SK-MEL-5 (cell line): ENCODE data around the gene CITED2. TPM values are rescaled to one million over a fixed set of nuclear protein-coding genes. Genes with fewer than 3 reads are reported as not detected.

ENCODE experiments used
- DNase-seq: peaks from one replicate; pipeline ENCODE4 v3.0.0-alpha.2; 2016; ENCODE audit warnings: low read depth, low spot score
- in situ Hi-C: cut with HindIII; loops from 2 replicates; pipeline ENCODE4 v1.10.0; 2016; ENCODE audit warnings: low sequenced_read_pairs, high pct_unique_total_duplicates, low pct_unique_long_range_greater_than_20kb
- total RNA-seq: library from RNA; depleted of rRNA; stranded (reverse); fragments of >200 nt; shearing (Covaris generic); gene quantifications from 2 replicates; pipeline ENCODE4 v1.2.3, GENCODE V29; 2014

CITED2 gene
- total RNA-seq, 1 experiment from 2014 or later: 18.7 TPM

- DNase-seq: no peak
- in situ Hi-C loops: no loop called here
Observed at GRCh38 chr6:139346392-139346791, 28.1 kb downstream of the CITED2 start.

- DNase-seq: no peak
- in situ Hi-C loops: no loop called here
Observed at GRCh38 chr6:139344186-139344963, 30.1 kb downstream of the CITED2 start.

- in situ Hi-C loops: no loop called here
- DNase-seq: no peak
Observed at GRCh38 chr6:139343052-139343750, 31.2 kb downstream of the CITED2 start.

GRCh38 chr6:139341060-139341459 is 33.4 kb downstream of the CITED2 start:
- no peak for DNase-seq
- in situ Hi-C loops: no loop called here

GRCh38 chr6:139338795-139339194 is 35.7 kb downstream of the CITED2 start:
- in situ Hi-C loops: no loop called here
- DNase-seq: no peak

GRCh38 chr6:139337830-139338229 is 36.6 kb downstream of the CITED2 start:
- in situ Hi-C loops: no loop called here
- no peak for DNase-seq

- no peak for DNase-seq
- in situ Hi-C loops: no loop called here
Observed at GRCh38 chr6:139337001-139337400, 37.4 kb downstream of the CITED2 start.

- DNase-seq: no peak
- in situ Hi-C loops: no loop called here
Observed at GRCh38 chr6:139336488-139336887, 38.0 kb downstream of the CITED2 start.

- DNase-seq: no peak
- in situ Hi-C loops: no loop called here
Observed at GRCh38 chr6:139335447-139336210, 38.8 kb downstream of the CITED2 start.

GRCh38 chr6:139334806-139335446 is 39.5 kb downstream of the CITED2 start:
- no peak for DNase-seq
- in situ Hi-C loops: no loop called here

- in situ Hi-C loops: no loop called here
- no peak for DNase-seq
Observed at GRCh38 chr6:139330826-139331500, 43.5 kb downstream of the CITED2 start.

- in situ Hi-C loops: no loop called here
- peak; percentile 16 for DNase-seq
Observed at GRCh38 chr6:139330306-139330705, 44.1 kb downstream of the CITED2 start.

- in situ Hi-C loops: no loop called here
- no peak for DNase-seq
Observed at GRCh38 chr6:139329224-139329623, 45.2 kb downstream of the CITED2 start.

GRCh38 chr6:139327038-139327437 is 47.4 kb downstream of the CITED2 start:
- no peak for DNase-seq
- in situ Hi-C loops: no loop called here

GRCh38 chr6:139325686-139326085 is 48.8 kb downstream of the CITED2 start:
- in situ Hi-C loops: no loop called here
- no peak for DNase-seq

- DNase-seq: no peak
- in situ Hi-C loops: no loop called here
Observed at GRCh38 chr6:139325125-139325524, 49.3 kb downstream of the CITED2 start.

- DNase-seq: no peak
- in situ Hi-C loops: no loop called here
Observed at GRCh38 chr6:139324301-139324555, 50.2 kb downstream of the CITED2 start.
